Measurements from ENCODE around the gene NFYA. TPM values are rescaled to one million over a fixed set of nuclear protein-coding genes. Genes with fewer than 3 reads are reported as not detected.

NFYA gene
- total and polyA plus RNA-seq, 7 donors = 2.7 to 14.2 (median 11.9) TPM

- Histone ChIP-seq H3K27me3 (ENCODE audit: insufficient read depth in 3 of 3, low read length in 2 of 3) (no peaks in the 10 kb centered on the region), H3K4me3 (no peak overlapping the region), H3K27ac (no peak overlapping the region), H3K9me3 (no peaks in the 10 kb centered on the region), H3K4me1 (peaks cover 15% of the 10 kb centered on the region), H3K36me3 (ENCODE audit: insufficient read depth in 1 of 2, low read depth in 1 of 2) (no peaks in the 10 kb centered on the region)
- ATAC-seq = no peak
- intact Hi-C loops (cut with DNase I) = loop anchor here in 1 of 2 donors (10.0 kb wide), 1 partner anchor 1691 kb away; no protein-coding TSS in a partner anchor
- no peak for DNase-seq
- no peak for TF ChIP-seq CTCF (IDR thresholded peaks at IDR 0.05)
- WGBS, 3 donors = 44 to 67% (median 45%) methylated on average over 3 of the region's 3 CpGs
Observed at GRCh38 chr6:41036186-41036585, 36.6 kb upstream of the NFYA start.

- no peak overlapping the region for H3K27ac ChIP-seq
- H3K4me3 ChIP-seq = no peak overlapping the region
- no peaks in the 10 kb centered on the region for H3K9me3 ChIP-seq
- H3K36me3 ChIP-seq (ENCODE audit: insufficient read depth in 1 of 2, low read depth in 1 of 2) = no peaks in the 10 kb centered on the region
- TF ChIP-seq CTCF (IDR thresholded peaks at IDR 0.05) = no peak
- no peak for ATAC-seq
- WGBS, 3 donors = 57 to 97% (median 89%) methylated on average over 2 of the region's 2 CpGs
- intact Hi-C loops (cut with DNase I) = loop anchor here in 1 of 2 donors (10.0 kb wide), 1 partner anchor 1692 kb away; no protein-coding TSS in a partner anchor
- peaks cover 15% of the 10 kb centered on the region for H3K4me1 ChIP-seq
- no peak for DNase-seq
- no peaks in the 10 kb centered on the region for H3K27me3 ChIP-seq (ENCODE audit: insufficient read depth in 3 of 3, low read length in 2 of 3)
Observed at GRCh38 chr6:41036601-41037000, 36.2 kb upstream of the NFYA start.

- ATAC-seq (no peak), DNase-seq (no peak)
- H3K4me1 ChIP-seq = peaks cover 15% of the 10 kb centered on the region
- no peak for TF ChIP-seq CTCF (IDR thresholded peaks at IDR 0.05)
- 81 to 89% (median 85%) methylated on average over 13 of the region's 13 CpGs for WGBS, 3 donors
- H3K4me3 ChIP-seq = no peak overlapping the region
- no peak overlapping the region for H3K27ac ChIP-seq
- no peaks in the 10 kb centered on the region for H3K9me3 ChIP-seq
- intact Hi-C loops (cut with DNase I) = loop anchor here in 1 of 2 donors (10.0 kb wide), 1 partner anchor 1693 kb away; no protein-coding TSS in a partner anchor
- H3K27me3 ChIP-seq (ENCODE audit: insufficient read depth in 3 of 3, low read length in 2 of 3) = no peaks in the 10 kb centered on the region
- no peaks in the 10 kb centered on the region for H3K36me3 ChIP-seq (ENCODE audit: insufficient read depth in 1 of 2, low read depth in 1 of 2)
Observed at GRCh38 chr6:41037107-41037900, 35.5 kb upstream of the NFYA start.

GRCh38 chr6:41038205-41038604 lies 34.6 kb upstream of the NFYA start:
- WGBS, 3 donors = 93 to 100% (median 96%) methylated on average over 3 of the region's 3 CpGs
- ATAC-seq = no peak
- H3K27ac ChIP-seq = no peak overlapping the region

More at GRCh38 chr6:41038205-41038604, 34.6 kb upstream of the NFYA start:
- H3K9me3 ChIP-seq = no peaks in the 10 kb centered on the region
- intact Hi-C loops (cut with DNase I) = loop anchor here in 1 of 2 donors (10.0 kb wide), 1 partner anchor 1693 kb away; no protein-coding TSS in a partner anchor
- DNase-seq = no peak
- no peaks in the 10 kb centered on the region for H3K27me3 ChIP-seq (ENCODE audit: insufficient read depth in 3 of 3, low read length in 2 of 3)
- H3K4me3 ChIP-seq = no peak overlapping the region
- H3K36me3 ChIP-seq (ENCODE audit: insufficient read depth in 1 of 2, low read depth in 1 of 2) = no peaks in the 10 kb centered on the region
- no peak for TF ChIP-seq CTCF (IDR thresholded peaks at IDR 0.05)
- H3K4me1 ChIP-seq = peaks cover 15% of the 10 kb centered on the region
